HepG2 (cell line): ENCODE measurements around the gene PPP2R2B. TPM values are rescaled to one million over a fixed set of nuclear protein-coding genes. Genes with fewer than 3 reads are reported as not detected.
"Not testable (repeated sequence)": the region's sequence is repeated elsewhere in the genome, so short reads cannot be mapped to it uniquely, and the experiment has no call there.

Experiments used
- ATAC-seq: fragments of 200-7000 bp; cut with Tn5 transposase; 3 replicates; pipeline ENCODE4 v1.9.1; 2020; ENCODE audit warnings: mild to moderate bottlenecking, moderate library complexity
- BruUV-seq: library from RNA; stranded (reverse); fragments of 400-500 nt; replicated peaks from 2 replicates; lab custom pipeline; 2021; lab: Mats Ljungman, UMichigan
- CTCF ChIA-PET: fragments of 300-600 bp; formaldehyde crosslinking; extraction: SDS; loops from one replicate; lab custom pipeline; 2021; ENCODE audit warnings: low total read pairs, inconsistent platforms, low intra/inter-chr PET ratio; lab: Yijun Ruan, JAX
- POLR2A ChIA-PET: fragments of 350-600 bp; sonication (Branson Sonifier 250); formaldehyde crosslinking; loops from one replicate; lab custom pipeline; 2020; ENCODE audit warnings: antibody characterized with exemption, inconsistent platforms; lab: Yijun Ruan, JAX
- DNase-seq: peaks from one replicate; pipeline ENCODE4 v3.0.0-alpha.2; 2015; ENCODE audit warnings: low spot score
- FAIRE-seq: peaks from 3 replicates; lab custom pipeline; 2011; peaks lifted over from hg19 to GRCh38; lab: Jason Lieb, UNC
- H2AFZ ChIP-seq: one replicate; pipeline ENCODE4 v1.6.1; 2011; ENCODE audit warnings: low read length, inconsistent platforms
- H3K27ac ChIP-seq: fragments of 300-600 bp; 3 replicates; pipeline ENCODE4 v1.8.0; 2011; ENCODE audit warnings: mixed run types, mild to moderate bottlenecking, mixed read lengths, low read length, inconsistent platforms; ENCODE audit not compliant: insufficient read depth; ENCODE audit errors: extremely low read length
- H3K27me3 ChIP-seq, 2 experiments: fragments of 200-600 bp in 1 of 2; 2 replicates in 1 of 2; 3 replicates in 1 of 2; pipeline versions ENCODE4 v1.6.0 to v1.8.0; 2011; ENCODE audit warnings: low read length in 2 of 2, mild to moderate bottlenecking in 2 of 2, moderate library complexity in 2 of 2, inconsistent platforms in 1 of 2; ENCODE audit not compliant: insufficient read depth in 2 of 2, control insufficient read depth in 1 of 2
- H3K36me3 ChIP-seq, 2 experiments: fragments of 200-600 bp in 1 of 2; replicated peaks in 1 of 2; 2 replicates in 1 of 2; 3 replicates in 1 of 2; pipeline versions ENCODE4 v1.5.1 to v1.8.0; 2011; ENCODE audit warnings: low read length in 2 of 2, inconsistent platforms in 1 of 2; ENCODE audit not compliant: insufficient read depth in 2 of 2, control insufficient read depth in 1 of 2
- H3K4me1 ChIP-seq: 2 replicates; pipeline ENCODE4 v1.5.1; 2012; ENCODE audit warnings: low read length, inconsistent platforms; ENCODE audit not compliant: insufficient read depth
- H3K4me2 ChIP-seq: 2 replicates; pipeline ENCODE4 v1.6.0; 2011; ENCODE audit warnings: low read depth, low read length, inconsistent platforms
- H3K4me3 ChIP-seq, 3 experiments: fragments of 200-600 bp in 1 of 3; sonication (generic), shearing (Covaris generic) in 1 of 3; replicated peaks in 1 of 3; 2 replicates each; pipeline ENCODE4 v1.5.1; 2011 to 2016; ENCODE audit warnings: low read length in 3 of 3, inconsistent platforms in 2 of 3, low read depth in 2 of 3, mild to moderate bottlenecking in 2 of 3, control low read depth in 1 of 3, mixed read lengths in 1 of 3; ENCODE audit not compliant: insufficient read depth in 1 of 3
- H3K79me2 ChIP-seq: one replicate; pipeline ENCODE4 v1.6.1; 2011; ENCODE audit warnings: low read length, inconsistent platforms; ENCODE audit not compliant: insufficient read depth
- H3K9ac ChIP-seq: 2 replicates; pipeline ENCODE4 v1.6.0; 2011; ENCODE audit warnings: mild to moderate bottlenecking, low read depth, low read length, inconsistent platforms; ENCODE audit not compliant: insufficient read depth
- H3K9me3 ChIP-seq: 2 replicates; pipeline ENCODE4 v1.5.1; 2012; ENCODE audit warnings: mild to moderate bottlenecking, low read length
- H4K20me1 ChIP-seq: 2 replicates; pipeline ENCODE4 v1.6.0; 2011; ENCODE audit warnings: inconsistent platforms, mild to moderate bottlenecking, low read length, moderate library complexity; ENCODE audit not compliant: insufficient read depth
- ZNF253 ChIP-seq: sonication (generic); formaldehyde crosslinking; IDR thresholded peaks from 2 replicates; pipeline ENCODE4 v1.8.0; 2022; ENCODE audit warnings: mild to moderate bottlenecking, missing genetic modification reagents, borderline replicate concordance
- WGBS: methylation state at CpG from one replicate; pipeline ENCODE4 v1.1.6; 2017; ENCODE audit warnings: low lambda C conversion rate; 5-methylcytosine and 5-hydroxymethylcytosine counted together
- in situ Hi-C: cut with HindIII; loops from 2 replicates; pipeline ENCODE4 v1.10.0; 2017; ENCODE audit warnings: low pct_unique_long_range_greater_than_20kb; ENCODE audit not compliant: extremely low pct_ligation_motif_present
- intact Hi-C: fragments of 100-400 bp; cut with micrococcal nuclease; formaldehyde crosslinking; loops from one replicate; pipeline ENCODE4 v1.10.0; 2022; ENCODE audit not compliant: unreplicated experiment
- polyA plus RNA-seq, 8 experiments: library from polyadenylated mRNA; depleted of rRNA in 3 of 8; stranded (reverse) in 7 of 8; unstranded in 1 of 8; fragments of >200 nt; fragmentation: Illumina TruSeq in 4 of 8; extraction: Trizol in 4 of 8; gene quantifications; 2 replicates each; pipeline versions ENCODE4 v1.2.1 to v1.2.3, GENCODE V29; 2011 to 2016; ENCODE audit warnings: low read depth in 4 of 8, missing spikeins in 1 of 8, mixed read lengths in 1 of 8; ENCODE audit not compliant: insufficient read depth in 1 of 8
- total RNA-seq, 5 experiments: library from RNA; depleted of rRNA; stranded (reverse); fragments of >200 nt; fragmentation: Illumina TruSeq; extraction: Trizol; gene quantifications; 2 replicates each; pipeline ENCODE4 v1.2.3, GENCODE V29; 2016; ENCODE audit warnings: low read depth in 1 of 5
- TF ChIP-seq, protein P1 (sequence below): sonication (generic); formaldehyde crosslinking; conservative IDR thresholded peaks from 2 replicates; pipeline ENCODE4 v1.4.0; 2020; ENCODE audit warnings: missing genetic modification reagents
- TF ChIP-seq, protein P2 (sequence below): sonication (generic); formaldehyde crosslinking; IDR thresholded peaks from 2 replicates; pipeline ENCODE4 v1.4.0; 2020; ENCODE audit warnings: missing genetic modification reagents, borderline replicate concordance

Gene PPP2R2B
- total and polyA plus RNA-seq, 2 of the 13 experiments (the other 11 are each of a cell fraction or from before 2014, with no cell fraction given) = not detected

DNA sequence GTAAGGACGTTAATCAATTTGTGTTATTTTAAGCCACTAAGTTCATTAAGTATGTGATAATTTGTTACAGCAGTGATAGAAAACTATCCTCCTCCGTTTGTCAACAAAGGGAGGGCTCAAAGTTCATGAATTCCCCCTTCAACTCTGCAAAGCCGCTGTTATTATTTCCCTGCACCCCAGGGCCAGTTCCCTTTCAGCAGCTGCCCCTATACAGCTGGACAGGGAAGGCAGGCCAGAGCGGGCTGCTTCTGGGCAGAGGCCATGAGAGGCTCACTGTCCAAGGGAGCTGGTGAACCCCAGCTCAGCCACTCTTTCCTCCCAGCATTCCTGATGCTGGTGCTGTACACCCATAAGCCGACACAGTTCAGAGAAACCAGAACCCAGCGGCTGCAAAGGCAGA lies 260.1 kb downstream of the PPP2R2B start (continued):
- TF ChIP-seq, protein P1, sequence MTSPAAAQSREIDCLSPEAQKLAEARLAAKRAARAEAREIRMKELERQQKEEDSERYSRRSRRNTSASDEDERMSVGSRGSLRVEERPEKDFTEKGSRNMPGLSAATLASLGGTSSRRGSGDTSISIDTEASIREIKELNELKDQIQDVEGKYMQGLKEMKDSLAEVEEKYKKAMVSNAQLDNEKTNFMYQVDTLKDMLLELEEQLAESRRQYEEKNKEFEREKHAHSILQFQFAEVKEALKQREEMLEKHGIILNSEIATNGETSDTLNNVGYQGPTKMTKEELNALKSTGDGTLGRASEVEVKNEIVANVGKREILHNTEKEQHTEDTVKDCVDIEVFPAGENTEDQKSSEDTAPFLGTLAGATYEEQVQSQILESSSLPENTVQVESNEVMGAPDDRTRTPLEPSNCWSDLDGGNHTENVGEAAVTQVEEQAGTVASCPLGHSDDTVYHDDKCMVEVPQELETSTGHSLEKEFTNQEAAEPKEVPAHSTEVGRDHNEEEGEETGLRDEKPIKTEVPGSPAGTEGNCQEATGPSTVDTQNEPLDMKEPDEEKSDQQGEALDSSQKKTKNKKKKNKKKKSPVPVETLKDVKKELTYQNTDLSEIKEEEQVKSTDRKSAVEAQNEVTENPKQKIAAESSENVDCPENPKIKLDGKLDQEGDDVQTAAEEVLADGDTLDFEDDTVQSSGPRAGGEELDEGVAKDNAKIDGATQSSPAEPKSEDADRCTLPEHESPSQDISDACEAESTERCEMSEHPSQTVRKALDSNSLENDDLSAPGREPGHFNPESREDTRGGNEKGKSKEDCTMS (CRISPR knock-in tag) = no peak
- no peak for TF ChIP-seq ZNF253 (CRISPR knock-in tag)

DNA sequence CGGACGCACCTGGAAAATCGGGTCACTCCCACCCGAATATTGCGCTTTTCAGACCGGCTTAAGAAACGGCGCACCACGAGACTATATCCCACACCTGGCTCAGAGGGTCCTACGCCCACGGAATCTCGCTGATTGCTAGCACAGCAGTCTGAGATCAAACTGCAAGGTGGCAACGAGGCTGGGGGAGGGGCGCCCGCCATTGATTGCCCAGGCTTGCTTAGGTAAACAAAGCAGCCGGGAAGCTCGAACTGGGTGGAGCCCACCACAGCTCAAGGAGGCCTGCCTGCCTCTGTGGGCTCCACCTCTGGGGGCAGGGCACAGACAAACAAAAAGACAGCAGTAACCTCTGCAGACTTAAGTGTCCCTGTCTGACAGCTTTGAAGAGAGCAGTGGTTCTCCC lies 268.8 kb downstream of the PPP2R2B start:
- H3K36me3 ChIP-seq, DNase-seq, H3K4me2 ChIP-seq, POLR2A ChIA-PET, CTCF ChIA-PET, H3K4me3 ChIP-seq, FAIRE-seq, intact Hi-C loops, H4K20me1 ChIP-seq, BruUV-seq, H2AFZ ChIP-seq, H3K27ac ChIP-seq, in situ Hi-C loops, H3K4me1 ChIP-seq, H3K27me3 ChIP-seq, H3K9ac ChIP-seq, H3K9me3 ChIP-seq, H3K79me2 ChIP-seq, ATAC-seq: not testable (repeated sequence)
- TF ChIP-seq, protein P2, sequence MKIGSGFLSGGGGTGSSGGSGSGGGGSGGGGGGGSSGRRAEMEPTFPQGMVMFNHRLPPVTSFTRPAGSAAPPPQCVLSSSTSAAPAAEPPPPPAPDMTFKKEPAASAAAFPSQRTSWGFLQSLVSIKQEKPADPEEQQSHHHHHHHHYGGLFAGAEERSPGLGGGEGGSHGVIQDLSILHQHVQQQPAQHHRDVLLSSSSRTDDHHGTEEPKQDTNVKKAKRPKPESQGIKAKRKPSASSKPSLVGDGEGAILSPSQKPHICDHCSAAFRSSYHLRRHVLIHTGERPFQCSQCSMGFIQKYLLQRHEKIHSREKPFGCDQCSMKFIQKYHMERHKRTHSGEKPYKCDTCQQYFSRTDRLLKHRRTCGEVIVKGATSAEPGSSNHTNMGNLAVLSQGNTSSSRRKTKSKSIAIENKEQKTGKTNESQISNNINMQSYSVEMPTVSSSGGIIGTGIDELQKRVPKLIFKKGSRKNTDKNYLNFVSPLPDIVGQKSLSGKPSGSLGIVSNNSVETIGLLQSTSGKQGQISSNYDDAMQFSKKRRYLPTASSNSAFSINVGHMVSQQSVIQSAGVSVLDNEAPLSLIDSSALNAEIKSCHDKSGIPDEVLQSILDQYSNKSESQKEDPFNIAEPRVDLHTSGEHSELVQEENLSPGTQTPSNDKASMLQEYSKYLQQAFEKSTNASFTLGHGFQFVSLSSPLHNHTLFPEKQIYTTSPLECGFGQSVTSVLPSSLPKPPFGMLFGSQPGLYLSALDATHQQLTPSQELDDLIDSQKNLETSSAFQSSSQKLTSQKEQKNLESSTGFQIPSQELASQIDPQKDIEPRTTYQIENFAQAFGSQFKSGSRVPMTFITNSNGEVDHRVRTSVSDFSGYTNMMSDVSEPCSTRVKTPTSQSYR = 0 out of 2 replicates have a peak, but pooled peaks have one; percentile 11
- WGBS = no CpG with 5 or more reads among the region's 17 CpGs
